GM18507 (cell line): Measurements from ENCODE around the gene DFFB.
"Not testable (repeated sequence)": the region's sequence is repeated elsewhere in the genome, so short reads cannot be mapped to it uniquely, and the experiment has no call there.

Experiments
- DNase-seq: peaks from one replicate; pipeline ENCODE4 v3.0.0; 2011; ENCODE audit warnings: low read depth; ENCODE audit not compliant: insufficient read length; ENCODE audit errors: extremely low spot score
- FAIRE-seq: peaks from 2 replicates; lab custom pipeline; 2011; peaks lifted over from hg19 to GRCh38; lab: Jason Lieb, UNC

The DFFB gene

DNA sequence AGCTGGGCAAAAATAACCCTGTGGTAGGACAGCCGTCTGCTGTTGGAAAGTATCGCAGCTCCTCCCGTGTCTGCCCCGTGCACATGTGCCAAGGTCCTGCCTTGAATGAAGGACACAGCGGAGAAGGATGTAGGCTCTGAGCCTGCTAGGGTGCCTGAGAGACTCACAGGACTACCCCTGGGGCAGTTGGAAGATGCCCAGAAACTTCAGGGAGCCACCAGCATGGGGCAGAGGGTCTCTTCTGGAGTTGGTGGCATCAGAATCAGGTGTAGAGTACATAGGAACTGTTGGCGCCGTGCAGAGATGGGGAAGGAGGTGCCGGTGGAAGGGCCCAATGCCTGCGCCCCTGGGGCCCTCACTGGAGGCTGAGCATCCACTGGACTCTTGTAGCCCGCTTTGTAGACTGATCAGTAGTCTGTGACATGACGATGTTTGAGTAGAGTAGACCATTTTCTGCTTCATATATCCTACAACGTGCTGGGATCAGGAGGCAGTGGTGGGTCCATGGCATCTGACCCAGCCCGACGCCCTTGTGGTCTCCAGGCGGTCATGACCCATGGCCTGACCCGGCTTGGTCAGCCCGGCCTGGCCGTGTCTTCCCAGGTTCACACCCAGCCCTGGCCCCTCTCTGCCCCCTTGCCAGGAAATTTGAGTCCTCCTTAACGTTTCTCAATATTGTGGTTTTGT, 48.1 kb downstream of the DFFB start:
- DNase-seq, result no peak
- FAIRE-seq, result no peak

DNA sequence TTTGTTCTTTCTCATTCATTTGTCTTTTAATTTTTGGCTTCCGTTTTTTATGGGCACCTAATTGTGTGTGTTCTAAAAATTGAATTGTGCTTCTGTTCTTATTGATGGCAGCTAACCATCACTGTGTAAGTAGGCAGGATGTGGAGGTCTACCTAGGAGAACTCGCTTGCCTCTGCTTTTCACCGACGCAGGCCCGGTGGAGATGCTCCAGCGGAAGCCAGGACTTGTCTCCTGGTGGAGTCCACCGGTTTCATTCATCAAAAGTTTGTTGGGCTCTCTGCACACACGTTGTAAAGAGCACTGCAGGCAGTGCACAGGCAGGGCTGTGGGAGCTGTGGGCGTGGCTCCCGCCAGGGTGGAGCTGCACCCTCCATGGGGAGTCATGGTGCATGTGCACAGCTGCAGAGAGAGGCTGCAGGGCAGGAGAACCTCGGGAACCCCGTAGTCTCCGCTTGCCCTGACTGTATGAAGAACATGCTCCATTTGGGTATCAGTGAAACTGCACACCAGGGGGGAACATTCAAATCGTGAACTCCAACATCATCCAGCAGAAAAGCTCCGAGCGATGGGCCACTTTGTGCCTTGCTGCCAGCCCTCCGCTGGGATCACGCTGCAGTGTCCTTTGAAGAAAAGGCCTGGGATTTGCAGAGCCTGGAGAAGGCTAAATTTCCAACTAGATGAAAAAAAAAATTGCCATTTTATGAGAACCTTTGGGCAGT, 48.8 kb downstream of the DFFB start:
- DNase-seq (no peak), FAIRE-seq (no peak)

DNA sequence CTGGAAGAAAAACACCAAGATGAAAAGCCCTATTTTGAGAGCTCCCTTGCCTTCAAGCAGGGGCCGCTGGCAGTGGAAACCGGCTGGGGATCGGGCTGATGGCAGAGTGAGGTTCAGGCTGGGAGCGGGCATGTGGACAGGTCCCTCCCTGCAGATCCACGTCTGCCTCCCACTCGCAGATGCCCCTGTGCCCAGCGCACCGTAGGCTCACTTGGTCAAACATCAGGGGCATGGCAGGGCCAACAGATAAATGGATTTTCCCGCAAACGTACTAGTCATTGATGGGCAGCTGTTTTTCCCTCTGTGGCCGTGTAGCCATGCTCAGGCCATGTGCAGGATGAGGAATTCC, 49.4 kb downstream of the DFFB start:
- FAIRE-seq (no peak), DNase-seq (no peak)

DNA sequence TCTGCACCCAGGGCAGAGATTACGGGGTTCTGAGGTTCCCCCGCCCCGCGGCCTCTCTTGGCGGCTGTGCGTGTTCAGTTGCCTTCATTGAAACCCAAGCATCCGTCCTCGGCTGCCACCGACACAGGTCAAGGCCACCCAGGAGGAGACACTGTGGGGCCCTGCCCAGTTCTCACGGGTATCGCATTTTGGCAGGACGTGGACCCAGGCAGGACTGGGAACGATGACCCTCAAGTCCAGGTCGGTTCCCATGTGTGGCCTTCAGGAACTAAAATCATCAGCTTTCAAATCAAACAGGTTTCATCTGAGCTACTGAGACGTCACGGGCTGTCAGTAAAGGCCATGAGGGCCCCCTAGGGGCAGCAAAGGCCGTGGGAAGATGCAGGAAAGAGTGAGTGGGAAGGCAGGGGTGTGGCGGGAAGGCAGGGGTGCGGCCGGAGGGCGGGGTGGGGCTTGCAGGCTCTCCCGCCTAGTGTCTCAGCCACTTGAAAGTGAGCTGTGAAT, 49.8 kb downstream of the DFFB start:
- no peak for DNase-seq
- peak; percentile 24 for FAIRE-seq

DNA sequence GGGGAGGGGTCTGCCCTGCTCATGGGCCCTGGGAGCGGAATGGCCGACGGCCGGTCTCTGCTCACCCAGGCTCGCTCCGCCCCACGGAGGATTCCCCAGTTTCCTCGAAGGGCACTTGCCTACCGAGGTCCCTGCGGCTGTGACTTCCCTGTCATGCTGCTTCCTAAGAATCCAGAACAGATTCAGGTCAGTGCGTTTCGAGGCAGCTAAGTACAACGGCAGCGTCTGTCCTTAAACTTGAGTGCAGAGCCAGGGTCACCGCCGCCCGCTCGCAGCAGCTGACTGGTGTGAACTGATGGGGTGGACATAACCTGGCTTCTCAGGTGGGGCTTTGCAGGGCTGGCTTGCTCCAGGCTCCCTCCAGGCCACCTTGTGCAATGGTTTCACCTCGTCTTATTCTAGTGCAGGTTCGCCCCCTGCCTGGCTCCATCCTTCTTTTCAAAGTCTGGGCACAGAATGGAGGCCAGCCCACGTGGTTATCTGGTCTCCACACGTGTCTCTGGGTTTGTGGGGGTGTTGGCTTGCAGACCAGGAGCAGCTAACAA, 50.4 kb downstream of the DFFB start:
- FAIRE-seq, result no peak
- no peak for DNase-seq

DNA sequence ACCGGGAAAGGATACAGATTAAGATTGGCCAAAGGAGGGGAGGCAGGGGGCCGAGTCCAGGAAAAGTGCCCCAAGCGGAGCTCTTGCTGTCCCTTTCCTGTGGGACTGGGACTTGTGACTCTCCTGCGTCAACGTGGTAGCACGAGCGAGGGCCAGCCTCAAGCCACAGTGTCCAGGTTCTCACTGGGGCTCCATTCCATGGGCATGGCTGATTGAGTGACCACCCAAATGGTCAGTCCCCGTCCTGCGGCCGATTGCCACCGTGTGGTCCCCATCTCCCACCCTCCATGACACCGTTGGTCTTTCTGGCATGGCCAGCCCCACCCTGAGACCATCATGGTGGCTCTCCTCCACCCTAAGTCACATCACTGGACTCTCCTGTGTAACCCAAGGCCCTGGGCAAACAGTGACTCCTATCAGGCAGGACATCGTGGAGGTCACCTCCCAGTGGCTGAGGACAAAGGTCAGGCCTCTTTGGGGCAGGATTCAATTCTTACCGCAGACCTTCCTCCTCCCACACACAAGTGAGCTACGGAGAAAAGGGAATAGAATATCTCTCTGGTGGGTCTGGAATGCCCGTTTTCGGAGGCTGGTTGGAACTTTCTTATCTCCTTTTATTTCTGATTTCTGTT, 51.7 kb downstream of the DFFB start:
- DNase-seq, result no peak
- no peak for FAIRE-seq

DNA sequence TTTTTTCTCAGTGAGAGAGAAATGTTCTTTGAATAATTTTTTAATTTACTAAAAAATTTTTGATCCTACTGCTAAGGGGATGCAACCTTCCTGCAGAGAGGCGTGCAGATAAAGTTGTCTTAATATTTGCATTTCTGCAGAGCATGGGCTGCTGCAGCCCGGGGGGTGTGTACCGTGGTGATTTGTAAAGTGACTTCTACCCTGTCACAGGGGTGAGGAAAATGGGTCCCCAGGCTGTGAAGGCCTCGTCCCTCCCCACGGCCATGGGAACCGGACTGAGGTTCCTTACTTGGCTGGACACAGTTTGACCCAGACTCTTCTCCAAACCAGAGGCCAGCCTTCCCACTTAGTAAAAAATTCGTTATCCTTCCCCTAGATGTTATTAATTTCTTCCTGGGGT, 52.3 kb downstream of the DFFB start:
- DNase-seq (no peak), FAIRE-seq (no peak)

DNA sequence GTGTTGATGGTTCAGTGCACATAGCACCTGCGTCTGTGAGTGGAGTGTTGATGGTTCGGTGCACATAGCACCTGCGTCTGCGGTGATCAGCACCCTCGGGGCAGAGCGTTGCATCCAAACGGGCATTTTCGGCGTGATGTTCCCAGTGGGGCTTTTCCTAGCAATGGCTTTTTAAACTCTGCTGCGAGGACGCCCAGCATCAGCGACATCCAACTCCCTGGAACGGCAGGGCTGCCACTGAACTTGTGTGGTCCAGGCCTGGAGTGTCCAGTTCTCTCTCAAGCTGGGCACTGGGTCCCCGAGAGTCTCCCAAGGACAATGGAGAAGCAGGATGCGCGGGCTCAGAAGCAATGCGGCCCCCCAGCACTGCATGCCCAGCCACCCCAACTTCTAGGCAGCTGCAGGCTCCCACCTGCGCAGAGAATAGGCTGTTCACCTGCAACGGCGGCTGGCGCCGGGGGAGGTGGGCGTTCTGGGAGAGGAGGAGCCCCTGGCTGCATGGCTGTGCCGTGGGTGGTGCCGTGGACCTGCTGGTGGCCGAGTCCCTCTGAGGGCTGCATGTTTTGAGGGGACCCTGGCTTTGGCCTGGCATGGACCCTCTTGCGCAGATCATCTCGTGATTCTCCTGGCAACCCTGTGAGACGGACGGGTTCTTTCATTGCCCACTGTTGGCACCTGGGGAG, 52.9 kb downstream of the DFFB start:
- DNase-seq (no peak), FAIRE-seq (no peak)

DNA sequence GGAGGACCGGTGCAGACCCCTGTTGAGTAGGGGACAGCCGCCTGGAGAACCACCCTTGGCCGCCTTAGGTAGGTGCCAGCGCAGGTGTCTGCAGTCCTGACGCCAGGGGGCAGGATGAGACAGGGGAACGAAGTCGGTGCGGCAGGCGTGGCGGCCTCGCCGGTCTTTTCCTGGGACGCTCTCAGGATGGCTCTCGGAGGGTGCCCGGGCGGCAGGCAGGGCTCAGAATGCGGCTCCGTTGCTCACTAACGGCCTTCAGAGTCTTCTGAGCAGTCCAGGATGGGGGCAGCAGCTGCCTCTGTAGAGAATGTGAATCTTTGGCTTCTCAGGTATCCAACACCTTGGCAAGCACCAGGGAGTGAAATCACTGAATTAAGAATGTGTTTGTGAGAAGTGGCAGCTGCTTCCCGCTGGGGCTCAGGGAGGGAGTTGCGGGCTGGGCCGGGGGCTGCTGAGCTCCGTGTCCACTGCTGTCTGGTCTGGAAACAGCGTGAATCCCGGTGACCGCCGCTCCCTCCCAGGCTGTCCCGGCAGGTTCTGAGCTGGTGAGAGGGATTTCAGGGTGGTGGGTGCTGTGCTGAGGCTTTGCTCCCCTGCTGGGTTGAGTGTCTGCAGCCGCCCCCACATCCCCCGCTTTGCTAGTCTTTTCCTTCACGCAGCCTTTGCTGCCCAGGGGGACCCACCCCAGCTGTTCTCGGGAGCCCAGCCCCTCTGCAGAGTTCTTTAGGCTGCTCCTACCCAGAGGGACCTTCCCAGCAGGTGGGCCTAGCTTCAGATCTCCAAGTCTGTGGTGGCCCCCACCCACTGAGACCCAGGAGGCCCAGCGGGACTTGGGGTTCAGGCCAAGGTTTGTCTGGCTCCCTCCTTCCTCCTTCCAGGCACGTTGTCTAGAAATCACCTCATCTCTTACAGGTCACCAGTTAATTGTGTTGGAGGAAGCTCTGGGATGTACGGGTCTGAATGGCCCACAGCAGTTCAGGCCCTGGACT, 53.9 kb downstream of the DFFB start:
- peak; percentile 72 for FAIRE-seq
- DNase-seq, result peak; percentile 61

DNA sequence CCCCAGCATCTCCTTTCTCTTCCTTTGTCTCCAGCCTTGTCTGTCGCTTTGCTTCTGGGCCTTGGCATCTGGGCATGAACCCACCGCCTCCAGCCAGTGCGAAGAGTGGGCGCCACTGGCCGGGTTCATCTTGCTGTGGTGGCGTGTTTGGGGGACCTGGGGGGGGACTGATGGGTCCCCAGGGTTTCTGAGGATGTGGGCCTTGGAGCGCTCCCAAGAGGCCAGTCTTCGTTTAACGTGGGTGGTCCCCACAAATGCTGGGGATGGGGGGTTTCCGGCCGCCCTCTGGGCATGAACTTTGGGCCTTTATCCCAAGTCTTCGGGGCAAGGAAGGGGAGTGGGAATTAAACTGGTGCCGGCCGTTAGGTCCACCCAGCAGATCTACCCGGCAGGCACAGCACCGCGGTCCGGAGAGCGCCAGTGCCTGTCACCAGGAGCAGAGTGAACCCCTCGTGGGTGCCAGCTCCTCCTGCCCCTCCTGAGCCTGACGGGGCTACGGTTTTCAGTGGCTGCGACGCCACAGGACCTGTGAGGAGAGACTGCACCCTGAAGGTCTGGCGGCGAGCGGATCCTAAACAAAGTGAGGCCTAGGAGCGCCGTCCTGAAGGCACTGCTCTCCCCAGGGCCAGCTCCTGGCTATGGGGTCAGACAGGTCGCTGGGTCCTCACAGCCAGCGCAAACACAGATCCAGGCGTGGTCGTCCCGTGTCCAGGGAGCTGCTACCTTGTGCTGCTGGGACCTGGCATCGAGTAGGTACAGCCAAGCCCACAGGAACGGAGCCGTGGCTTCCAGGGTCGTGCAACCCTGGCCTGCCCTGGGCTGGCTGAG, 54.9 kb downstream of the DFFB start:
- no peak for FAIRE-seq
- no peak for DNase-seq

DNA sequence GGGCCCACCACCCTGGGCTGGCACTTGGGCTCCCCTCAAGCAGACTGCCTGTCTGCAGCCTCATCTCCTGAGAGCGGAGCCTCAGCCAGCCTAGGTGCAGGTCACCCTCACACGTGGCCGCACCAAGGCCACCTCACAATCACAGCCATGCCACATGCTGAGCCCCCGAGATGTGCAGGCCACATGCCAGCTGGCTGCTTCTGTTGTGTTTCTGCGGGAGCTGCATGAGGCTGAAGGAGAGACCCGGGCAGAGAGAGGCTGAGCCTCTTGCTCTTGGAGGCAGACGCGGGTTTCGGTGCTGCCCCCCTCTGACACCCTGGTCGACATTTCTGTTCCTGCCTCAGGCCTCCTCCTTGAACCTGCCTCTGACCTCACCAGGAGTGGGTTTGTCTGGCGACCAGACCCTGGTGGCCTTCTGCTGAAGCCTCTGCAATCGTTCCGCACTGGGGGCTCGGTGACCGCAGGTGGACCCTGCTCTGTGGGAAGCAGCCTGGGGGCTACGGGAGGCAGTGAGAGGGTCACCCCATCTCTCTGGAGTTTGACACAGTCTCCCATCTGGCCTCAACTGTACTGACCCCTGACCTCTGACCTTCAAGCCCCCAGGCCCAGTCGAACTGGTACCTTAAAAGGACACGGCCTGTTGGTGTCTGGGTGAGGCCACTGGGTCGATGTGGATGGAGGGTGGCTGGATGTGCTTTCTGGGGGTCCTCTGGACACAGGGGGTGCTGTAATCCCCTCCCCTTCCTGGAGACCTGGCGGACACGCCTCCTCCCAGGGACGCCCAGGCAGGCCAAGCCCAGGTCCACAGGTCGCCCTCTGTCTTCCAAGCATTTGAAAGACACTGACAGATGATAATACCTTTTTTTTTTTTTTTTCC, 55.8 kb downstream of the DFFB start:
- DNase-seq, result no peak
- no peak for FAIRE-seq

DNA sequence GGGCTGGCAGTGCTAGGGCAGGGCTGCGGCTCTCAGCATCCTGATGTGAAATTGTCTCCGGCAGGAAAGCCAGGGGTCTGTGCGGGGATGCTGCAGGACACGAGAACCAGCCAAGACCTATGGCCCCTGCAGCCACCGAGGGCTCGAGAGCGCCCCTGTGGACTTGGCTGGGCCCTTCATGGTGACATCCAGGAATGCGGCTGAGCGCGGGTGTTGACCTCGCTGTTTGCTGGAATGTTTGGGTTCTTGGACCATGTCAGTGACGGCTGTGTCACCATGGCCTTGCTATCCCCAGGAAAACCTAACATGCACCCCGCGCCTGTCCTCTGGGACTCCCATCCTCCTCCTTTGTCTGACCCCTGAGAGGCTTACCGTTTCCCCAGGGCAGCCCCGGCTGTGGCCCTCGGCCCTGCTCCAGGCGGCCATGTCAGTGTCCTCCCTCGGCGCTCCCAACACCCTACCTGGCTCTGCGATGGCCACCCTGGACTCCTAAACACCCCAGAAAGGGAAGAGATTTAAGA, 57.1 kb downstream of the DFFB start:
- FAIRE-seq, result no peak
- no peak for DNase-seq

DNA sequence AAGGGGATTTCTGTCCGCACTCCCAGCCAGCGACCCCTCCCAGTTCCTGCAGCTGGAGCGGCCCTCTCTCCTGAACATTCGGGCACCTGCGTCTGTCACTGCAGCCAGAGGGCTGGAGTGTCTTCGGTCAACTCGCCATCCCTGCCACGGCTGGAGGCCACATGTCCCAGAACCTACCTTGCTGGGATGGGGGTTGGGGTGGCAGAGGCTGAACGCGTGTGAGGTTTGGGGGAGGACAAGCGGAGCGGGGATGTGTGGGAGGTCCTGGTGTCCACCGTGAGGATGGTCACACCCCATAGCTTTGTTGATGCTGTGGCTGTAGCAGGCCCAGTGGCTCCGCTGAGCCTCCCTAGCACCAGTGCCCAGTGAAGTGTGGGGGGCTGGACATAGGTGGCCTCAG, 57.6 kb downstream of the DFFB start:
- no peak for FAIRE-seq
- DNase-seq, result no peak

DNA sequence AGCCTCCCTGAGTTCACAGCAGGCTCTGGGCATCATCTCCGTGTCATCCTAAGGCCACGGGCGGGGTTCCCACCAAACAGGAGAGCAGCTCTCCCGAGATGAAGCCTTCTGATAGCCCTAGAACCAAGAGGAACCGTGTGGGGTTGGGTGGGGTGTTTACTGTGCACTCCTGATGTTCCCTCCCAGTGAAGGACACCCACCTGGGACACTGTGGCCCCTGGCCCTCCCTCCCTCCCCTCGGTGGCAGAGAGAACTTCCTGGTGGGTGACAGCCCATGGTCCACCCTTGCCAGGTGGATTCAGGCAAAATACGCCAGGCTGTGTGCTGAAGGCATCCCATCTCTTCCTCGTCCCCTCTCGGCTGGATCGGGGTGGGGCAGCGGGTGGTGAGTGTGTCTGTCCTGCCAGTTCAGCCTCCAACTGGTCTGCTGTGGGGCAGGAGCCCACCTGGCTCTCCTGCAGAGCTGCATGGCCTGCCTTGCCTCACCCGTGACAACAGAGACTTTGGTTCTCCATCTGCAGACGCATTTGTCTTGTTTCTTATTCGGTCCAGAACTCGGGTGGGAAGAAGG, 58.4 kb downstream of the DFFB start:
- no peak for FAIRE-seq

DNA sequence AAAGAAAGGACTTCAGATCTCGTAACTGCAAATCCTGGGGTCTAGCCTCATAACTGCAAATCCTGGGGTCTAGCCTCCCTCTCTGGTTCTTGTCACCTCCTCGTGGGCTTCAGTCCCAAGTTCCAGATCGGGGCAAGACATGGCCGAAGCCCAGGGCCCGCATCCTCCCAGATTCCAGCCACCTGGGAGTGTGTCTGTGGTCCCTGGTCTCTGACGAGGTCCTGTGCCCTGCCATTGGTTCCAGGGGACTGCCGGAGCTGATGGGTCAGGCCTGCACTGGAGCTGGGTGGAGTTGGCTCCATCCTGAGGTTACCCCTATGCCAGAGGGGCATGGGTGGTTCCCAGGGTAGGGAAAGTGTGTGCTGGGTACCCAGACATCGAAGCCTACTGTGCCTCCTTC, 60.5 kb downstream of the DFFB start:
- no peak for FAIRE-seq
- DNase-seq, result no peak

More for the DNA sequence above, 58.4 kb downstream of the DFFB start:
- DNase-seq, result no peak

DNA sequence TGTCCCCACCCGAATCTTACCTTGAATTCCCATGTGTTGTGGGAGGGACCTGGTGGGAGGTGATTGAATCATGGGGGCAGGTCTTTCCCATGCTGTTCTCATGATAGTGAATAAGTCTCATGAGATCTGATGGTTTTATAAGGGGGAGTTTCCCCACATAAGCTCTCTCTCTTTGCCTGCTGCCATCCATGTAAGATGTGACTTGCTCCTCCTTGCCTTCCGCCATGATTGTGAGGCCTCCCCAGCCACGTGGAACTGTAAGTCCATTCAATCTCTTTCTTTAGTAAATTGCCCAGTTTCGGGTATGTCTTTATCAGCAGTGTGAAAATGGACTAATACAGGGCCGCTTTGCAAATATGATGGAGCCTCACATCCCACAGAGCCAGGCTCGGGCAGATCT, 61.1 kb downstream of the DFFB start:
- not testable (repeated sequence) for DNase-seq, FAIRE-seq
